Cortex of kidney (tissue), 1 donor: ENCODE results near the gene NAV1.
"Not testable (repeated sequence)": the region's sequence is repeated elsewhere in the genome, so short reads cannot be mapped to it uniquely, and the experiment has no call there.

Source experiments
- DNase-seq: peaks from one replicate; lab custom pipeline; 2025; lab: John Stamatoyannopoulos, UW

The NAV1 gene

DNA sequence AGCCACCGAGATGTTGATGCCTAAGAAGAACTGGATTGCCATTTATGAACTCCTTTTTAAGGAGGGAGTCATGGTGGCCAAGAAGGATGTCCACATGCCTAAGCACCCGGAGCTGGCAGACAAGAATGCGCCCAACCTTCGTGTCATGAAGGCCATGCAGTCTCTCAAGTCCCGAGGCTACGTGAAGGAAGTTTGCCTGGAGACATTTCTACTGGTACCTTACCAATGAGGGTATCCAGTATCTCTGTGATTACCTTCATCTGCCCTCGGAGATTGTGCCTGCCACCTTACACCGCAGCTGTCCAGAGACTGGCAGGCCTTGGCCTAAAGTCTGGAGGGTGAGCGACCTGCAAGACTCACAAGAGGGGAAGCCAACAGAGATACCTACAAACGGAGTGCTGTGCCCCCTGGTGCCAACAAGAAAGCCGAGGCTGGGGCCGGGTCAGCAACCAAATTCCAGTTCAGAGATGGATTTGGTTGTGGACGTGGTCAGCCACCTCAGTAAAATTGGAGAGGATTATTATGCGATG lies 18.8 kb upstream of the NAV1 start:
- not testable (repeated sequence) for DNase-seq

GRCh38 chr1:201525193-201525778 lies 13.6 kb upstream of the NAV1 start:
- no peak for DNase-seq

DNA sequence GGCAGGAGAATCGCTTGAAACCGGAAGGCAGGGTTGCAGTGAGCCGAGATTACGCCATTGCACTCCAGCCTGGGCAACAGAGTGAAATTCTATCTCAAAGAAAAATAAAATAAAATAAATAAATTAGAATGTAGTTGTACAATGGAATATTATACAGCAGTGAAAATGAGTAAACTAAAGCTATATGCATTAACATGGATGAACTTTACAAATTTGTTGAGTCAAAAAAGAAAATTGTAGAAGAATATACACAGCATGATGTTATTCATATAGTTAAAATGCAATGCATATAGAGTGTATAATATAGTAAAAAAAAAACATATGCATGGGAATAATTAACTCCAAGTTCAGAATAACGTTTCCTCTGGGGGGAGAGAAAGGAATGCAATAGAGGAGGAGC lies 11.0 kb upstream of the NAV1 start:
- no peak for DNase-seq

- DNase-seq = no peak
Observed at GRCh38 chr1:201528631-201529252, 10.2 kb upstream of the NAV1 start.

DNA sequence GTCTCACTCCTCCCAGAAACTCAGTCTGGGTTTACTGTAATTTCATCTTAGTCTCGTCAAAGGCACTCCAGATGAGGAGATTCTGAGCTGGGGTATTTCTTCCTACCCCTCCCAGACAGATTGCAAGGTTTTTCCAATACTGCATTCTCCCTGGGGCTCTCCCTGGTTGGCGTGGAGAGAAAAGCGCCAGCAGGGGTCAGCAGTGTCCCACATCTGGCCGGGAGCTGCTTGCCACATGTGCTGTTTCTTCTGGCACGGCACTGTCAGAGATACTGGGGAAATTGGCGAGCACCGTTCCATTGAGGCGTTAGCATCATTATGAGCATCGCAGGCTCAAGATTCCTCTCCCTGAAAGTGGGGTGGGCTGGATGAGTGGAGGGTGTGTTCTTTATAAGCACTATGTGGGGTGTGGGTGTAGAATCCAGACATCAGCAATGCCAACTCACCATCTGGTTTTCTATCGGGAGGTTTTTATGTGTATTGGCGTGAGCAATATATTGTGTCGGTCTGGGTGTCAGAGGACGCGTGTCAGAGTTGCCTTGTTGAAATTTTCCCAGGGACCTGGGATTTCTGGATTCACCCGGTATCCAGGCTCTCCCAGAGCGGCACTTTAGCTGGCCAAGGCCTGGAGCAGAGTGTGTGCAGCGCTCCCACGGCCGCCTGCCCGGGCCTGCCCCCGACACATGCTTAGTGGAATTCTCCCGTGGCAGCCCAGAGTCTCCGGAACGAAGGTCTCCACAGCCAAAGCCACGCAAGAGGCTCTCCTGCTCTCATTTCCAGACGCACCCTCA lies 8.0 kb upstream of the NAV1 start:
- no peak for DNase-seq

GRCh38 chr1:201531551-201532425 lies 7.1 kb upstream of the NAV1 start:
- no peak for DNase-seq

- no peak for DNase-seq
Observed at GRCh38 chr1:201533836-201534235, 5.1 kb upstream of the NAV1 start.

DNA sequence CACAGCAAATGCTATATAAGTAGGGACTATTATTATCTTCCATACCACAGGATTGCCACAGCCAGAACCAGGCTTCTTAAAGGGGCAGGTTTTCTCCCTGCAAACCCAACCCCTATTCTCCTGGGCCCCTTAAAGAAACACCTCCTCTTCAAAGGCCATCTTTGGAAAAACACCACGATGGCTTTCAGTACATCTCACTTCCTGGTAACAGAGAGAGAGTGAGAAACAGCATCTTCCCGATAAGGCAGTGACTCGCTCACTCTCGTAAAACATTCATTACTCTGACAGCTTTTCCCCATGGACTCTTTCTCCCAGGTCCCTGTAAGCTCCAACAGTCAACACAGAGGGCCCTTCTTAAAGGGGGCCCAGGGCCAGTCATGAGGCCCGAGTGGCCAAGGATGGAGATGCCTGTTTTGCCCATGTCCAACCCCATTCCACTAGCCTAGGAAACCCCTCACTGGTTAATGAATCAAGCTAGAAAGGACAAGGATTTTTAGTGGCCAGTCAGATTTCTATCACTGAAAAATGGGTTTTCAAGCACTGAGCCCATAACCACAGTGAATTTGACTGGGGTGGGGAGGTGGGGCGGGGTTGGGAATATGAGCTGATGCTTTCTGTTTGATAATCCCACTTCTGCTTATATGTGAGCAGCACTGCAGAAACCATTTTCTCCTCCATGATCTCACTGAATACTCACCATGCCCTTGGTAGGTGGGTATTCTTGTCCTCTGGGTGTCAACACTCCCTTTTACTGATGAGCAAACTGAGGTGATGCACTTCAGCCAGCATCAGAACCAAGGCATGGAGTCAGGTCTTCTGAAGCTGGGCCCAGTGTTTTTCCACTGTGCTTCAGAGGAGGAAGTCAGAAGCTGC lies 3.6 kb upstream of the NAV1 start:
- DNase-seq = no peak

DNA sequence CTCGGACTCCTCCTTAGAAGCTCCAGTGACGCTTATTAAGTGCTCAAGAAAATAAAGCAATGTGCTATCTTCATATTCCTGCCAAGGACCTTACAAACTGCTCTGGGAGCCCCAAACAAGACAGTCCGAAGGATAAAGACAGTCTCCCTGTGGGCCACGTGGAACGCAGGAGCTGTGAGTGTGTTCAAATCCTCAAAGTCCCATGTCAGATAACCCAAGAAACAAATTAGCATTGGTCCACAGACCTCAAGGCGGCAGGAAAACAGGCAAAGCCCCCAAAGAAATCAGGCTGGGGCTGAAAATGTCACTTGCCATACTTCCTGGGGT lies 3.0 kb upstream of the NAV1 start:
- no peak for DNase-seq

DNA sequence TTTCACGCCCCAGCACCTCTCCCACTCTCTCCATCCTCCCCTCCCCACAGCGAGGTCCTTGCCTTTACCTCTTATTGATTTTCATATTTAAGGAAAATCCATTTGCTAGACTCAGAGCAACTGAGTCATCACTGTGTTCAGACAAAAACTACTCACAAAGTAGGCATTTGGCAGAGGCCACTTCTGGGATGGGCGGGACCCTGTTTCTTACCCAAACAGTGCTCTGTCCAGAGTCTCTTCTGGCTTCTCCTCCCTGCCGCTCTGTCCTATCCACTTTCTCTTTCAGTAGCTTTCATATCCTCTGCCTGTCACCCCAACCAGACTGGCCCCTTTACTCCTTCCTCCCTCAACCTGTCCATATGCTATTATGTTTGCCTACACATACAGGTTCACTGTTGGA lies 2.4 kb upstream of the NAV1 start:
- no peak for DNase-seq

GRCh38 chr1:201537028-201537427 lies 1.9 kb upstream of the NAV1 start:
- DNase-seq = no peak

- DNase-seq = no peak
Observed at GRCh38 chr1:201537467-201537866, 1.5 kb upstream of the NAV1 start.

DNA sequence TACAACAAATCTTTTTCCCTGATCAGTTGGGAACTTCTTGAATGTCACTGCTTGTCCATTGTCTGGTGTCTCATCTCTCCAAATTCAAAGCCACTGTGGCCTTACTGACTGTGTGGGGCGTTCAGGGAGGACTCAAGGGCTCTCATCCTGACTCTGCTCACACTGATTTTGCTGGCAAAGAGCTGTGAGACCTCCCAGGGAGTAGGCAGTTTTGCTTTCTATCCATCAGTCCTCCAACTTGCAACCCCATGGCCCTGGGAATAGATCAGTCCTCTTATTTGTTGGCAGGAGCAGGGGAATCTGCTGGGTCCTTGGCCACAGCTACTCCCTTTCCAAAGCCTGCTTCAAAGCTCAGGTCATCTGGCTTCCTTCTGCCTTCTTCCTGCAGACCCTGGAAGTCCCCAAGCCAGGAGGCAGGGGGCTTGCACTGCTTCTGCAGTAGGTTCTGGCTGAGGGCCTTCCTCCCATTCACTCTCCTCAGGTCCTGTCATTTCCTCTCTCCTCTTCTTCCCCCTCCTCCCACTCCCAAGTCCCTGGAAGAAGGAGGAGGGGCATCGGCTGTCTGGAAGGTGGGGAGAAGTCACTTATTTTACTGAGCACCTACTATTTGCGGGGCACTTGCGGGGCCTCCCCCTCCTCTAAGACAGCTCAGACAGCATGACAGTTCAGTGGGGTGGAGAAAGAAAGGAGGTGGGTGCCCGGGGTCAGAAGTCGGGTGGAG lies 876 bp upstream of the NAV1 start:
- no peak for DNase-seq

GRCh38 chr1:201539561-201540431 lies 869 bp downstream of the NAV1 start:
- no peak for DNase-seq

GRCh38 chr1:201540846-201541735 lies 2.2 kb downstream of the NAV1 start:
- no peak for DNase-seq

DNA sequence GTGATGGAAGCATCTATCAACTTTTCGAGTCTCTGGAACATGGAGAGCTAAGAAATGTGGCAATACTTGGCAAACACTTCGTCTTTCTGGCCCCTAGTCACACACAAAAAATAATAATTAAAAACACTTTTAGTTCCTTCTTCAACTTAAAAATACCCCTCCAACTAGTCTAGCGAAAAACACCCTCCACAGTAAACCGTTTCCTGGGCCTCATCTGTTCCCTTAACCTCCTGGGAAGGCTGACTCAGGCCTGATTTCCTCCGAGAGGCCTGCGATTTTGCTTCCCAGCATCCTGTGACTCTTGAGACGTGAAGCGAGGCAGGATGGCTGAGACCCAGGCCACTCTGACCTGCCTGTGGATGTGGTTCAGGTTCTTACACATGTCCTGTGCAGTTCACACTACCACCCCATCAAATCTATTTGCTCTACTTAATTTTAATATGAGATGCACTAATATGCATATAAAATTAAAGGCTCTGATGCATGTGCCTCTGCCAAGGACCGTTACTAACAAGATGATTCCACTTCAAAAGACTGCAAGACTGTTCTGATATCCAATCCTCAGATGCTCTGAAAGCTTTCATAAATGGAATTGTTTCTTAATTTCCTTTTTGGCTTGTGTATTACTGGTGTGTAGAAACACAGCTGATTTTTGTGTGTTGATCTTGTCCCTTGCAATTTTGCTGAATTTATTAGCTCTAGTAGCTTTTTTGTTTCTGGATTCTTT lies 3.5 kb downstream of the NAV1 start:
- DNase-seq = no peak

DNA sequence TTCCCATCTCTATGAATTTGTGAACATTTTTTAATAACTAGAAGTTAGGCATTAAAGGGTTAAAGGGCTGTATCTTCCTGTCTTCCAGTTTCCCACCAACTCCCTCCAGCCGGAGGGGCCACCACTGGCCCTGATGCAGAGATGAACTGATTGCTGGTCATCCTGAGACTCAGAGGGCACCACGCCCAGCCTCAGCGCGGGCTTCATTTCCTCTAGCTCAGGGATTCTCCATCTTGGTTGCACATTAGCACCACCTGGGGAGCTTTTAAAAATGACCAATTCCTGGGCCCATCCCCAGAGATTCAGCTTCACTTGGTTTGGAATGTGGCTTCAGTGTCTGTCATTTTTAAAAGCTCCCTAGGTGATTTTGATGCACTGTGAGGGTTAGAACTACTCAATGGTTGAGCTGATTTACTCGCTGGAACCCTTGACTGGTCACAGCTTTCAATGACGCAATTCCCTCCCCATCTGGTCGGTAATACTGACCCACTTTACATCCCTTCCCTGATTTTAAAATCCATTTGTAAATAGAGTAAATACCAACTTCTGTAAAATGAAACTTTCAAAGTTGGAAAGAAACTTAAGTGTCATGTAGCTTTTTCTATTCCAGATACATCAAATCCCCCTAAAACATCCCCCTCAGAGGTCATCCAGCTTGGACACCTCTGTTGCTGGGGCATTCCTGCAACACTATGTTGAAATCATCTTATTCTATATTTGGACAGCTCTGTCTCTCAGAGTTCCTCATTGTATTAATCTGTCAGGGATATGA lies 5.1 kb downstream of the NAV1 start:
- DNase-seq = no peak
